Kidney (tissue), 14 donors: ENCODE measurements around the gene PSMA5. TPM values are rescaled to one million over a fixed set of nuclear protein-coding genes. Genes with fewer than 3 reads are reported as not detected.
A peak's percentile ranks its signal among the peaks of the same experiment; 100 is the strongest.
"Not testable (repeated sequence)": the region's sequence is repeated elsewhere in the genome, so short reads cannot be mapped to it uniquely, and the experiment has no call there.

Experiments
- DNase-seq, 5 donors: peaks; one replicate each; pipeline ENCODE4 v3.0.0-alpha.2; 2013 to 2020
- FAIRE-seq: peaks from 2 replicates; lab custom pipeline; 2012; peaks lifted over from hg19 to GRCh38; lab: Jason Lieb, UNC
- H3K27ac ChIP-seq, 2 donors: one replicate each; pipeline ENCODE4 v1.7.0; 2013; ENCODE audit warnings: low read depth in 2 of 2, low read length in 2 of 2, inconsistent platforms in 1 of 2
- H3K27me3 ChIP-seq: one replicate; pipeline ENCODE4 v1.7.1; 2013; ENCODE audit warnings: low read length, inconsistent platforms; ENCODE audit not compliant: control insufficient read depth, insufficient read depth
- H3K36me3 ChIP-seq, 3 donors: one replicate each; pipeline versions ENCODE4 v1.7.0 to v1.7.1; 2013; ENCODE audit warnings: low read length in 3 of 3, control low read depth in 1 of 3, inconsistent platforms in 1 of 3; ENCODE audit not compliant: insufficient read depth in 3 of 3, control insufficient read depth in 2 of 3
- H3K4me1 ChIP-seq, 3 donors: one replicate each; pipeline versions ENCODE4 v1.7.0 to v1.7.1; 2013; ENCODE audit warnings: low read length in 3 of 3, inconsistent platforms in 1 of 3, low read depth in 1 of 3; ENCODE audit not compliant: control insufficient read depth in 2 of 3, insufficient read depth in 2 of 3
- H3K4me3 ChIP-seq, 3 donors: one replicate each; pipeline versions ENCODE4 v1.7.0 to v1.8.1; 2013; ENCODE audit warnings: low read length in 3 of 3, control low read depth in 1 of 3, inconsistent platforms in 1 of 3
- H3K9ac ChIP-seq, 3 donors: one replicate each; pipeline versions ENCODE4 v1.7.0 to v1.7.1; 2013; ENCODE audit warnings: low read length in 3 of 3, control low read depth in 1 of 3, inconsistent platforms in 1 of 3
- H3K9me3 ChIP-seq, 3 donors: one replicate each; pipeline versions ENCODE4 v1.7.0 to v1.7.1; 2013; ENCODE audit warnings: low read length in 3 of 3, control low read depth in 1 of 3, inconsistent platforms in 1 of 3; ENCODE audit not compliant: control insufficient read depth in 2 of 3, insufficient read depth in 1 of 3
- CTCF ChIP-seq: IDR thresholded peaks from 3 replicates; pipeline ENCODE4 v1.5.1; 2012; ENCODE audit warnings: mild to moderate bottlenecking, moderate library complexity, borderline replicate concordance; ENCODE audit not compliant: insufficient read depth; ENCODE audit errors: extremely low read depth
- intact Hi-C: fragments of 100-400 bp; cut with DNase I; formaldehyde crosslinking; loops from one replicate; pipeline ENCODE4 v1.11.1; 2022
- polyA plus RNA-seq: library from polyadenylated mRNA; stranded (reverse); fragments of 350-450 nt; fragmentation: Illumina TruSeq; extraction: RNeasy Lipid Tissue Mini Kit (QIAGEN cat#74804); gene quantifications from one replicate; pipeline ENCODE4 v1.2.3, GENCODE V29; 2014; ENCODE audit warnings: low read depth, low replicate concordance; ENCODE audit not compliant: insufficient read depth
- total RNA-seq: library from RNA; stranded (reverse); fragmentation: NEBNext Ultra II Directional; extraction: Animal tissue kit (Norgen Biotek cat#: 25700); gene quantifications from one replicate; pipeline ENCODE4 v1.2.1, GENCODE V29; 2021
- donor health status: control.
- donor health status: control.
- donor health status: control.
- donor health status: control.
- donor health status: control.
- donor health status: DM: yes; HTN: yes; CAD: no.
- donor health status: Normal renal cell carcinoma (clear cell type).

The PSMA5 gene
- total and polyA plus RNA-seq, 2 donors from 2014 or later: 71.4 to 91.1 TPM

GRCh38 chr1:109379422-109379821 is 46.8 kb downstream of the PSMA5 start:
- intact Hi-C loops: no loop called here
- no peak overlapping the region for H3K27ac ChIP-seq
- no peak for DNase-seq
- no peak overlapping the region for H3K4me3 ChIP-seq
- H3K27me3 ChIP-seq: no peaks in the 10 kb centered on the region
- no peak overlapping the region for H3K9ac ChIP-seq
- no peak for TF ChIP-seq CTCF
- no peaks in the 10 kb centered on the region for H3K9me3 ChIP-seq
- H3K36me3 ChIP-seq: no peaks in the 10 kb centered on the region
- peaks cover 0 to 4% (median 0%) of the 10 kb centered on the region in 3 donors for H3K4me1 ChIP-seq
- FAIRE-seq: no peak

GRCh38 chr1:109377698-109378097 is 48.5 kb downstream of the PSMA5 start:
- Histone ChIP-seq H3K4me1 (peaks cover 0 to 13% (median 5%) of the 10 kb centered on the region in 3 donors), H3K9ac (no peak overlapping the region), H3K27me3 (no peaks in the 10 kb centered on the region), H3K9me3 (no peaks in the 10 kb centered on the region), H3K36me3 (no peaks in the 10 kb centered on the region), H3K4me3 (no peak overlapping the region), H3K27ac (no peak overlapping the region)
- intact Hi-C loops: no loop called here
- FAIRE-seq (no peak), DNase-seq (no peak)
- TF ChIP-seq CTCF: no peak

- H3K4me3 ChIP-seq, intact Hi-C loops, H3K36me3 ChIP-seq, H3K9me3 ChIP-seq, H3K27ac ChIP-seq, FAIRE-seq, H3K9ac ChIP-seq, DNase-seq, H3K27me3 ChIP-seq: not testable (repeated sequence)
- peaks cover 0 to 16% (median 14%) of the 10 kb centered on the region in 3 donors for H3K4me1 ChIP-seq
These were observed 52.6 kb downstream of the PSMA5 start for GRCh38 chr1:109373696-109374095.

GRCh38 chr1:109373126-109373525 is 53.1 kb downstream of the PSMA5 start:
- Histone ChIP-seq H3K27me3 (no peaks in the 10 kb centered on the region), H3K4me3 (peak overlapping the region in 1 of 3 donors; percentile 20), H3K9ac (no peak overlapping the region), H3K27ac (no peak overlapping the region), H3K4me1 (peaks cover 0 to 16% (median 14%) of the 10 kb centered on the region in 3 donors), H3K9me3 (no peaks in the 10 kb centered on the region), H3K36me3 (no peaks in the 10 kb centered on the region)
- no peak for DNase-seq
- intact Hi-C loops: no loop called here
- no peak for TF ChIP-seq CTCF
- FAIRE-seq: no peak
